Ovary (tissue), 9 donors: Measurements from ENCODE around the gene LYST. TPM values are rescaled to one million over a fixed set of nuclear protein-coding genes. Genes with fewer than 3 reads are reported as not detected.

Experiments
- DNase-seq, 5 donors: peaks; one replicate each; pipeline ENCODE4 v3.0.0-alpha.2; 2019 to 2020
- H3K27ac ChIP-seq, 2 donors: fragments of 200-600 bp; one replicate each; pipeline versions ENCODE4 v1.5.1 to v1.8.0; 2019 to 2022
- H3K27me3 ChIP-seq: fragments of 200-600 bp; one replicate; pipeline ENCODE4 v1.8.0; 2022
- H3K36me3 ChIP-seq: fragments of 200-600 bp; sonication (generic); one replicate; pipeline ENCODE4 v1.5.1; 2019
- H3K4me1 ChIP-seq: one replicate; pipeline ENCODE4 v1.8.1; 2013; ENCODE audit warnings: mild to moderate bottlenecking, moderate library complexity; ENCODE audit not compliant: insufficient read depth
- H3K4me3 ChIP-seq: fragments of 200-600 bp; sonication (generic); one replicate; pipeline ENCODE4 v1.5.1; 2017
- H3K9me3 ChIP-seq, 2 donors: fragments of 200-600 bp in 1 of 2; sonication (generic) in 1 of 2; one replicate each; pipeline versions ENCODE4 v1.5.1 to v1.8.1; 2013 to 2019; ENCODE audit warnings: mild to moderate bottlenecking in 1 of 2, moderate library complexity in 1 of 2
- CTCF ChIP-seq, 3 donors: fragments of 450-650 bp in 2 of 3; fragments of 200-600 bp in 1 of 3; IDR thresholded peaks; one replicate each; pipeline versions ENCODE4 v1.5.1 to v1.8.0; 2016 to 2022; ENCODE audit warnings: antibody characterized with exemption in 3 of 3, mild to moderate bottlenecking in 1 of 3
- EP300 ChIP-seq: sonication (generic); formaldehyde crosslinking; IDR thresholded peaks from one replicate; pipeline ENCODE4 v1.6.1; 2017; ENCODE audit warnings: antibody characterized with exemption
- POLR2A ChIP-seq: fragments of 450-650 bp; IDR thresholded peaks from one replicate; pipeline ENCODE4 v1.6.1; 2017; ENCODE audit warnings: antibody characterized with exemption, mild to moderate bottlenecking, moderate library complexity
- WGBS, 3 donors: extraction: QIAGEN DNeasy Blood & Tissue Kit in 1 of 3; methylation state at CpG; one replicate each; pipeline versions ENCODE4 v1.1.5 to v1.1.7; 2013 to 2017; 5-methylcytosine and 5-hydroxymethylcytosine counted together
- intact Hi-C, 4 donors: fragments of 100-400 bp; cut with DNase I; formaldehyde crosslinking; loops; one replicate each; pipeline versions ENCODE4 v1.11.0 to v1.15.1; 2022 to 2023
- polyA plus RNA-seq, 2 donors: library from polyadenylated mRNA; stranded (reverse); fragments of 200-250 nt in 1 of 2; fragments of 350-450 nt in 1 of 2; fragmentation: Illumina TruSeq in 1 of 2; extraction: RNeasy Lipid Tissue Mini Kit (QIAGEN cat#74804) in 1 of 2; gene quantifications; one replicate each; pipeline ENCODE4 v1.2.3, GENCODE V29; 2013 to 2014
- total RNA-seq, 7 donors: library from RNA; depleted of rRNA in 2 of 7; stranded (reverse); fragments of >200 nt in 2 of 7; fragmentation: NEBNext Ultra II Directional in 3 of 7; extraction: Animal tissue kit (Norgen Biotek cat#: 25700) in 3 of 7; gene quantifications; one replicate each; pipeline versions ENCODE4 v1.1.0 to v1.2.4, GENCODE V29; 2016 to 2023
- donor health status: DM: no; HTN: no; CAD: no; lungs with moderate emphysema.
- donor health status: DM: no; HTN: no; CAD: no.
- donor health status: Bipolar disorder and iron deficiency.
- donor health status: DM: yes; HTN: yes; CAD: no.
- donor health status: DM: no; HTN: no; CAD: no.
- donor health status: DM: yes; HTN: yes; CAD: no.

The LYST gene
- total and polyA plus RNA-seq, 9 donors: 6.8 to 29.2 (median 21.7) TPM

GRCh38 chr1:235911300-235911662, 44.6 kb upstream of the LYST start:
- Histone ChIP-seq H3K9me3 (no peaks in the 10 kb centered on the region), H3K27ac (no peak overlapping the region), H3K27me3 (no peaks in the 10 kb centered on the region), H3K4me1 (peaks cover 2% of the 10 kb centered on the region), H3K36me3 (no peaks in the 10 kb centered on the region), H3K4me3 (no peak overlapping the region)
- DNase-seq: no peak
- WGBS, 3 donors: 76 to 80% (median 79%) methylated on average over 5 of the region's 5 CpGs
- no peak for TF ChIP-seq POLR2A
- no peak for TF ChIP-seq EP300
- no peak for TF ChIP-seq CTCF (IDR thresholded peaks at IDR 0.05)
- intact Hi-C loops: no loop called here

- intact Hi-C loops: no loop called here
These were observed 43.9 kb upstream of the LYST start for GRCh38 chr1:235910357-235911299.

GRCh38 chr1:235908742-235909520, 42.2 kb upstream of the LYST start:
- intact Hi-C loops: no loop called here
- Histone ChIP-seq H3K4me1 (peaks cover 2% of the 10 kb centered on the region), H3K36me3 (no peaks in the 10 kb centered on the region), H3K4me3 (no peak overlapping the region), H3K9me3 (no peaks in the 10 kb centered on the region), H3K27ac (no peak overlapping the region), H3K27me3 (no peaks in the 10 kb centered on the region)
- 50 to 65% (median 60%) methylated on average over 8 of the region's 8 CpGs for WGBS, 3 donors
- no peak for TF ChIP-seq CTCF (IDR thresholded peaks at IDR 0.05)
- no peak for TF ChIP-seq POLR2A
- TF ChIP-seq EP300: no peak
- DNase-seq: no peak

More at GRCh38 chr1:235910357-235911299, 43.9 kb upstream of the LYST start:
- peaks cover 2% of the 10 kb centered on the region for H3K4me1 ChIP-seq
- no peaks in the 10 kb centered on the region for H3K36me3 ChIP-seq
- no peaks in the 10 kb centered on the region for H3K9me3 ChIP-seq
- H3K4me3 ChIP-seq: no peak overlapping the region
- no peaks in the 10 kb centered on the region for H3K27me3 ChIP-seq
- no peak for TF ChIP-seq EP300
- H3K27ac ChIP-seq: no peak overlapping the region
- 50 to 60% (median 53%) methylated on average over 8 of the region's 8 CpGs for WGBS, 3 donors
- no peak for DNase-seq

GRCh38 chr1:235907897-235908240, 41.2 kb upstream of the LYST start:
- WGBS, 3 donors: 90 to 93% (median 92%) methylated on average over 3 of the region's 3 CpGs
- no peak overlapping the region for H3K4me3 ChIP-seq
- TF ChIP-seq EP300 (no peak), CTCF (IDR thresholded peaks at IDR 0.05) (no peak), POLR2A (no peak)
- DNase-seq: no peak
- H3K4me1 ChIP-seq: peaks cover 2% of the 10 kb centered on the region
- no peaks in the 10 kb centered on the region for H3K9me3 ChIP-seq
- intact Hi-C loops: no loop called here
- no peak overlapping the region for H3K27ac ChIP-seq
- no peaks in the 10 kb centered on the region for H3K36me3 ChIP-seq
- H3K27me3 ChIP-seq: no peaks in the 10 kb centered on the region
